SK-N-SH (cell line): Measurements from ENCODE around the gene CLIC6. TPM values are rescaled to one million over a fixed set of nuclear protein-coding genes. Genes with fewer than 3 reads are reported as not detected.
A peak's percentile ranks its signal among the peaks of the same experiment; 100 is the strongest.

Experiments used
- CTCF ChIA-PET: fragments of 300-600, 350-600 bp; formaldehyde crosslinking; extraction: SDS; loops from one replicate; lab custom pipeline; 2021; lab: Yijun Ruan, JAX
- POLR2A ChIA-PET: fragments of 350-600 bp; sonication (Branson Sonifier 250); formaldehyde crosslinking; extraction: SDS; loops from one replicate; lab custom pipeline; 2020; ENCODE audit warnings: antibody characterized with exemption, inconsistent platforms; lab: Yijun Ruan, JAX
- DNase-seq: peaks from one replicate; pipeline ENCODE4 v3.0.0; 2012
- H2AFZ ChIP-seq: fragments of 200-600 bp; sonication (generic); 2 replicates; pipeline ENCODE4 v1.8.1; 2016; ENCODE audit warnings: antibody characterized with exemption, mild to moderate bottlenecking, low read depth
- H3F3A ChIP-seq: fragments of 200-600 bp; sonication (generic); replicated peaks from 2 replicates; pipeline ENCODE3; 2016; ENCODE audit warnings: antibody characterized with exemption, mild to moderate bottlenecking; ENCODE audit not compliant: insufficient read depth
- H3K27ac ChIP-seq, 2 experiments: fragments of 200-500 bp in 1 of 2; fragments of 200-600 bp in 1 of 2; sonication (Bioruptor generic) in 1 of 2; sonication (generic), shearing (Covaris generic) in 1 of 2; 2 replicates each; pipeline versions ENCODE4 v1.5.1 to v1.6.1; 2014 to 2016; ENCODE audit warnings: low read depth in 2 of 2, inconsistent platforms in 1 of 2, low read length in 1 of 2, mild to moderate bottlenecking in 1 of 2, mixed read lengths in 1 of 2
- H3K27me3 ChIP-seq: fragments of 200-600 bp; sonication (generic), shearing (Covaris generic); 2 replicates; pipeline ENCODE4 v1.6.1; 2016; ENCODE audit warnings: mixed run types; ENCODE audit not compliant: insufficient read depth
- H3K36me3 ChIP-seq, 2 experiments: fragments of 200-500 bp in 1 of 2; fragments of 200-600 bp in 1 of 2; sonication (Bioruptor generic) in 1 of 2; sonication (generic) in 1 of 2; replicated peaks in 1 of 2; 2 replicates each; pipeline versions ENCODE3 to v1.5.1; 2014 to 2016; ENCODE audit warnings: low read length in 1 of 2, mild to moderate bottlenecking in 1 of 2; ENCODE audit not compliant: insufficient read depth in 2 of 2, control insufficient read depth in 1 of 2
- H3K4me1 ChIP-seq, 2 experiments: fragments of 200-500 bp in 1 of 2; fragments of 200-600 bp in 1 of 2; sonication (Bioruptor generic) in 1 of 2; sonication (generic), shearing (Covaris generic) in 1 of 2; 2 replicates each; pipeline versions ENCODE4 v1.5.1 to v1.6.1; 2014 to 2016; ENCODE audit warnings: low read depth in 1 of 2, low read length in 1 of 2, mixed run types in 1 of 2; ENCODE audit not compliant: insufficient read depth in 2 of 2, control insufficient read depth in 1 of 2
- H3K4me2 ChIP-seq: fragments of 200-600 bp; sonication (generic), shearing (Covaris generic); 2 replicates; pipeline ENCODE4 v1.6.1; 2017; ENCODE audit warnings: mixed run types
- H3K4me3 ChIP-seq, 2 experiments: fragments of 200-500 bp in 1 of 2; fragments of 200-600 bp in 1 of 2; sonication (Bioruptor generic) in 1 of 2; sonication (generic), shearing (Covaris generic) in 1 of 2; 2 replicates each; pipeline versions ENCODE4 v1.5.1 to v1.8.1; 2014 to 2016; ENCODE audit warnings: low read depth in 2 of 2, inconsistent platforms in 1 of 2, low read length in 1 of 2, mild to moderate bottlenecking in 1 of 2, mixed read lengths in 1 of 2, moderate library complexity in 1 of 2
- H3K79me2 ChIP-seq: fragments of 200-600 bp; sonication (generic); 2 replicates; pipeline ENCODE4 v1.8.1; 2017; ENCODE audit warnings: mild to moderate bottlenecking; ENCODE audit not compliant: insufficient read depth
- H3K9ac ChIP-seq: fragments of 200-600 bp; sonication (generic); 2 replicates; pipeline ENCODE4 v1.6.1; 2017; ENCODE audit warnings: mixed run types
- H3K9me2 ChIP-seq: fragments of 200-600 bp; sonication (generic); 2 replicates; pipeline ENCODE4 v1.6.1; 2017; ENCODE audit warnings: mixed run types
- H3K9me3 ChIP-seq: fragments of 200-600 bp; sonication (generic); 2 replicates; pipeline ENCODE4 v1.6.1; 2017; ENCODE audit warnings: mixed run types, mild to moderate bottlenecking, moderate library complexity
- H4K20me1 ChIP-seq: fragments of 200-600 bp; sonication (generic); 2 replicates; pipeline ENCODE4 v1.6.1; 2017; ENCODE audit warnings: mild to moderate bottlenecking, mixed run types; ENCODE audit not compliant: insufficient read depth
- CHD2 ChIP-seq: fragments of 150-350 bp; IDR thresholded peaks from 2 replicates; pipeline ENCODE4 v1.6.1; 2018; ENCODE audit warnings: low read length; ENCODE audit not compliant: partially characterized antibody
- EP300 ChIP-seq, 2 experiments: IDR thresholded peaks; 2 replicates each; pipeline versions ENCODE4 v1.4.0 to v1.6.1; 2012; ENCODE audit warnings: borderline replicate concordance in 1 of 2, low read depth in 1 of 2, low read length in 1 of 2
- EZH2phosphoT487 ChIP-seq: fragments of 200-600 bp; sonication (generic); IDR thresholded peaks from 2 replicates; pipeline ENCODE4 v1.6.1; 2017; ENCODE audit warnings: low read depth, mixed run types, mild to moderate bottlenecking, antibody characterized with exemption, moderate library complexity, borderline replicate concordance
- FOSL2 ChIP-seq: IDR thresholded peaks from 2 replicates; pipeline ENCODE4 v1.4.0; 2012; ENCODE audit warnings: low read depth, mild to moderate bottlenecking, moderate library complexity, borderline replicate concordance
- FOXJ3 ChIP-seq: sonication (generic); formaldehyde crosslinking; IDR thresholded peaks from 2 replicates; pipeline ENCODE4 v1.5.1; 2020; ENCODE audit warnings: mild to moderate bottlenecking, missing genetic modification reagents
- GABPA ChIP-seq: IDR thresholded peaks from 2 replicates; pipeline ENCODE4 v1.4.0; 2012; ENCODE audit warnings: low read depth, mild to moderate bottlenecking
- NRF1 ChIP-seq: IDR thresholded peaks from 2 replicates; pipeline ENCODE4 v1.6.1; 2012; ENCODE audit warnings: low read depth, mild to moderate bottlenecking, low read length
- RAD21 ChIP-seq: IDR thresholded peaks from 2 replicates; pipeline ENCODE4 v1.6.1; 2012; ENCODE audit warnings: mild to moderate bottlenecking, low read length
- RCOR1 ChIP-seq: fragments of 150-350 bp; IDR thresholded peaks from 2 replicates; pipeline ENCODE4 v1.6.1; 2017; ENCODE audit warnings: antibody characterized with exemption, low read length
- TAF1 ChIP-seq: IDR thresholded peaks from 2 replicates; pipeline ENCODE4 v1.6.1; 2012; ENCODE audit warnings: low read depth, mild to moderate bottlenecking, low read length, moderate library complexity, borderline replicate concordance
- TEAD4 ChIP-seq: IDR thresholded peaks from 2 replicates; pipeline ENCODE4 v1.4.0; 2012; ENCODE audit warnings: mild to moderate bottlenecking, borderline replicate concordance; ENCODE audit not compliant: insufficient read depth
- YY1 ChIP-seq: IDR thresholded peaks from 2 replicates; pipeline ENCODE4 v1.4.0; 2012; ENCODE audit warnings: low read depth, mild to moderate bottlenecking
- WGBS: methylation state at CpG from one replicate; pipeline ENCODE4 v1.1.6; 2017; ENCODE audit warnings: low lambda C conversion rate; 5-methylcytosine and 5-hydroxymethylcytosine counted together
- polyA plus RNA-seq, 3 experiments: library from polyadenylated mRNA; depleted of rRNA; stranded (reverse); fragments of >200 nt; gene quantifications; 2 replicates each; pipeline ENCODE4 v1.2.3, GENCODE V29; 2012
- TF ChIP-seq, protein P1 (sequence below): fragments of 150-350 bp; IDR thresholded peaks from 2 replicates; pipeline ENCODE4 v1.6.1; 2017; ENCODE audit warnings: antibody characterized with exemption, low read length, low read depth, borderline replicate concordance
- TF ChIP-seq, protein P2 (sequence below): IDR thresholded peaks from 2 replicates; pipeline ENCODE4 v1.6.1; 2012; ENCODE audit warnings: mild to moderate bottlenecking, low read depth, low read length, moderate library complexity
- TF ChIP-seq, protein P3 (sequence below): fragments of 200-600 bp; sonication (generic); IDR thresholded peaks from 2 replicates; pipeline ENCODE4 v1.6.1; 2017; ENCODE audit warnings: antibody characterized with exemption, mild to moderate bottlenecking, moderate library complexity

CLIC6 gene
- 0.03 and 0.08 TPM in 2 replicates for polyA plus RNA-seq (2012; rRNA removed)
- polyA plus RNA-seq (2012; cell fraction: cytosol; rRNA removed), result 0.09 and 0.10 TPM in 2 replicates
- polyA plus RNA-seq (2012; cell fraction: nucleus; rRNA removed), result 0.02 and 0.06 TPM in 2 replicates

DNA sequence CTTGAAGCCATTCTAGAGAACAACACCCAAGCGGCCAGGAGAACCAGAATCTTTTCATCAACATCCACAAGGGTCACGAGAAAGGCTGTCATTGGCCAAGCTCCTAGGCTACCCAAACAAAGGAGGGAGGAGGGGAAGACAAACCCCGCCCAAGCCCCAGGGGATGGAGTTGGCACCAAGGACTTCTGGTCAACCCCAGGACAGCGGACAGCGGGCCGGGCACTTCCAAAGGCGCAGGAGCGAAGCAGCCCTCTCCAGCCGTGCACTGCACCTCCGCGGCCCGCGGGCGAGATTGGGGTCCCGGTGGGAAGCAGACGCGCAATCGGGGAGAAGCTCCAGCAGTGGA, at the start of gene CLIC6:
Gene CLIC6 (plus strand): TSS at position 192 of the 346 bp plus-strand sequence. CDS start 395 bp downstream, outside the sequence.
- WGBS, result 22% methylated on average over 3 of the region's 18 CpGs
- no peak within 1 kb of the TSS for H3K9ac ChIP-seq
- no peak within 1 kb of the TSS for H2AFZ ChIP-seq
- peaks cover 0 to 5% of the 10 kb centered on the region in 2 experiments; a peak in 1 of 4 replicates for H3K4me1 ChIP-seq
- no peaks in the 10 kb centered on the region for H4K20me1 ChIP-seq
- no peak for DNase-seq
- H3K27me3 ChIP-seq, result peaks cover 80% of the 10 kb centered on the region
- H3K27ac ChIP-seq, result no peak within 1 kb of the TSS
- no peaks in the 10 kb centered on the region for H3F3A ChIP-seq
- ChIA-PET CTCF (no interaction called here), POLR2A (no interaction called here)
- H3K79me2 ChIP-seq, result no peaks in the 10 kb centered on the region
- H3K4me2 ChIP-seq, result peak within 1 kb of the TSS; percentile 15; the same call in 1 of the 2 replicates
- no peaks in the 10 kb centered on the region for H3K9me2 ChIP-seq
- no peaks in the 10 kb centered on the region for H3K9me3 ChIP-seq
- H3K36me3 ChIP-seq, result no peaks in the 10 kb centered on the region
- H3K4me3 ChIP-seq, result peak within 1 kb of the TSS in 1 of 2 experiments; percentile 24; a peak in 2 of 4 replicates
- TF ChIP-seq CHD2 (no peak), RCOR1 (no peak), EP300 (IDR thresholded peaks at IDR 0.05; ENCODE audit: borderline replicate concordance in 1 of 2, low read depth in 1 of 2, low read length in 1 of 2) (no peak), GABPA (no peak), TEAD4 (no peak), YY1 (no peak), RAD21 (no peak), EZH2phosphoT487 (no peak), TAF1 (no peak), NRF1 (no peak), FOXJ3 (CRISPR knock-in tag) (no peak), FOSL2 (no peak)
- TF ChIP-seq, protein P1, sequence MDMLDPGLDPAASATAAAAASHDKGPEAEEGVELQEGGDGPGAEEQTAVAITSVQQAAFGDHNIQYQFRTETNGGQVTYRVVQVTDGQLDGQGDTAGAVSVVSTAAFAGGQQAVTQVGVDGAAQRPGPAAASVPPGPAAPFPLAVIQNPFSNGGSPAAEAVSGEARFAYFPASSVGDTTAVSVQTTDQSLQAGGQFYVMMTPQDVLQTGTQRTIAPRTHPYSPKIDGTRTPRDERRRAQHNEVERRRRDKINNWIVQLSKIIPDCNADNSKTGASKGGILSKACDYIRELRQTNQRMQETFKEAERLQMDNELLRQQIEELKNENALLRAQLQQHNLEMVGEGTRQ, result no peak
- TF ChIP-seq, protein P2, sequence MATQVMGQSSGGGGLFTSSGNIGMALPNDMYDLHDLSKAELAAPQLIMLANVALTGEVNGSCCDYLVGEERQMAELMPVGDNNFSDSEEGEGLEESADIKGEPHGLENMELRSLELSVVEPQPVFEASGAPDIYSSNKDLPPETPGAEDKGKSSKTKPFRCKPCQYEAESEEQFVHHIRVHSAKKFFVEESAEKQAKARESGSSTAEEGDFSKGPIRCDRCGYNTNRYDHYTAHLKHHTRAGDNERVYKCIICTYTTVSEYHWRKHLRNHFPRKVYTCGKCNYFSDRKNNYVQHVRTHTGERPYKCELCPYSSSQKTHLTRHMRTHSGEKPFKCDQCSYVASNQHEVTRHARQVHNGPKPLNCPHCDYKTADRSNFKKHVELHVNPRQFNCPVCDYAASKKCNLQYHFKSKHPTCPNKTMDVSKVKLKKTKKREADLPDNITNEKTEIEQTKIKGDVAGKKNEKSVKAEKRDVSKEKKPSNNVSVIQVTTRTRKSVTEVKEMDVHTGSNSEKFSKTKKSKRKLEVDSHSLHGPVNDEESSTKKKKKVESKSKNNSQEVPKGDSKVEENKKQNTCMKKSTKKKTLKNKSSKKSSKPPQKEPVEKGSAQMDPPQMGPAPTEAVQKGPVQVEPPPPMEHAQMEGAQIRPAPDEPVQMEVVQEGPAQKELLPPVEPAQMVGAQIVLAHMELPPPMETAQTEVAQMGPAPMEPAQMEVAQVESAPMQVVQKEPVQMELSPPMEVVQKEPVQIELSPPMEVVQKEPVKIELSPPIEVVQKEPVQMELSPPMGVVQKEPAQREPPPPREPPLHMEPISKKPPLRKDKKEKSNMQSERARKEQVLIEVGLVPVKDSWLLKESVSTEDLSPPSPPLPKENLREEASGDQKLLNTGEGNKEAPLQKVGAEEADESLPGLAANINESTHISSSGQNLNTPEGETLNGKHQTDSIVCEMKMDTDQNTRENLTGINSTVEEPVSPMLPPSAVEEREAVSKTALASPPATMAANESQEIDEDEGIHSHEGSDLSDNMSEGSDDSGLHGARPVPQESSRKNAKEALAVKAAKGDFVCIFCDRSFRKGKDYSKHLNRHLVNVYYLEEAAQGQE, result no peak
- TF ChIP-seq, protein P3, sequence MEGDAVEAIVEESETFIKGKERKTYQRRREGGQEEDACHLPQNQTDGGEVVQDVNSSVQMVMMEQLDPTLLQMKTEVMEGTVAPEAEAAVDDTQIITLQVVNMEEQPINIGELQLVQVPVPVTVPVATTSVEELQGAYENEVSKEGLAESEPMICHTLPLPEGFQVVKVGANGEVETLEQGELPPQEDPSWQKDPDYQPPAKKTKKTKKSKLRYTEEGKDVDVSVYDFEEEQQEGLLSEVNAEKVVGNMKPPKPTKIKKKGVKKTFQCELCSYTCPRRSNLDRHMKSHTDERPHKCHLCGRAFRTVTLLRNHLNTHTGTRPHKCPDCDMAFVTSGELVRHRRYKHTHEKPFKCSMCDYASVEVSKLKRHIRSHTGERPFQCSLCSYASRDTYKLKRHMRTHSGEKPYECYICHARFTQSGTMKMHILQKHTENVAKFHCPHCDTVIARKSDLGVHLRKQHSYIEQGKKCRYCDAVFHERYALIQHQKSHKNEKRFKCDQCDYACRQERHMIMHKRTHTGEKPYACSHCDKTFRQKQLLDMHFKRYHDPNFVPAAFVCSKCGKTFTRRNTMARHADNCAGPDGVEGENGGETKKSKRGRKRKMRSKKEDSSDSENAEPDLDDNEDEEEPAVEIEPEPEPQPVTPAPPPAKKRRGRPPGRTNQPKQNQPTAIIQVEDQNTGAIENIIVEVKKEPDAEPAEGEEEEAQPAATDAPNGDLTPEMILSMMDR, result no peak
